ENCODE results near the gene CCSER1.
"Not testable (repeated sequence)": the region's sequence is repeated elsewhere in the genome, so short reads cannot be mapped to it uniquely, and the experiment has no call there.

The CCSER1 gene

DNA sequence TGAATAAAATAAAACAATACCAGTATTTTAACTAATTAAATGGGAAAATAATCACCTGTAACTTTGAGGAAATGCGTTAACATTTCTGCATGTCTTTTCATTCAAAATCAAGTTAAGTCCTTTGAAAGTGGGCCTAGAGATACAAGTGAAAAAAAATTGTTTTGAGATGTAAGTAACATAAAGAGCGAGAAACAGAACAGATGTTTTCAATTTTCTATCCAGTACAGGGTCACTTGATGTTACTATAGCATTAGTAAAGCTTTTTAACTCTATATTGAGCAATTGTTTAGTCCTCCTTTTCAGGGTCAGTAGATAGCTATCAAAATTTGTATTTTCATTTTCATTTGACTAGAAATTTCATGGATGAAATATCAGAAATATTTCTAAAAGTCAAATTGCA, 761.4 kb downstream of the CCSER1 start:
- H3K4me1 ChIP-seq (ENCODE audit: control insufficient read depth, insufficient read depth, low read length, poor library complexity, severe bottlenecking), result no peaks in the 10 kb centered on the region
- H3K27ac ChIP-seq (ENCODE audit: insufficient read depth, low read length, poor library complexity, severe bottlenecking), result no peak overlapping the region
- no peak for DNase-seq
- H3K9me3 ChIP-seq (ENCODE audit: control insufficient read depth, low read length), result no peaks in the 10 kb centered on the region
- no peaks in the 10 kb centered on the region for H3K27me3 ChIP-seq (replicated peaks; ENCODE audit: control insufficient read depth, insufficient read depth, low read length, poor library complexity, severe bottlenecking)
- no peak overlapping the region for H3K4me3 ChIP-seq (ENCODE audit: insufficient read depth, low read depth, low read length, poor library complexity, severe bottlenecking)
- no peaks in the 10 kb centered on the region for H3K36me3 ChIP-seq (ENCODE audit: control insufficient read depth, insufficient read depth, low read length)

GRCh38 chr4:90889171-90889570, 762.0 kb downstream of the CCSER1 start:
- DNase-seq, result no peak

GRCh38 chr4:90903413-90903812, 776.2 kb downstream of the CCSER1 start:
- not testable (repeated sequence) for H3K9me3 ChIP-seq (ENCODE audit: control insufficient read depth, low read length); H3K36me3 ChIP-seq (ENCODE audit: control insufficient read depth, insufficient read depth, low read length); H3K27ac ChIP-seq (ENCODE audit: insufficient read depth, low read length, poor library complexity, severe bottlenecking); H3K27me3 ChIP-seq (replicated peaks; ENCODE audit: control insufficient read depth, insufficient read depth, low read length, poor library complexity, severe bottlenecking); DNase-seq; H3K4me1 ChIP-seq (ENCODE audit: control insufficient read depth, insufficient read depth, low read length, poor library complexity, severe bottlenecking); H3K4me3 ChIP-seq (ENCODE audit: insufficient read depth, low read depth, low read length, poor library complexity, severe bottlenecking)

More at GRCh38 chr4:90889171-90889570, 762.0 kb downstream of the CCSER1 start:
- no peak overlapping the region for H3K27ac ChIP-seq (ENCODE audit: insufficient read depth, low read length, poor library complexity, severe bottlenecking)
- no peaks in the 10 kb centered on the region for H3K4me1 ChIP-seq (ENCODE audit: control insufficient read depth, insufficient read depth, low read length, poor library complexity, severe bottlenecking)
- no peaks in the 10 kb centered on the region for H3K27me3 ChIP-seq (replicated peaks; ENCODE audit: control insufficient read depth, insufficient read depth, low read length, poor library complexity, severe bottlenecking)
- H3K4me3 ChIP-seq (ENCODE audit: insufficient read depth, low read depth, low read length, poor library complexity, severe bottlenecking), result no peak overlapping the region
- H3K9me3 ChIP-seq (ENCODE audit: control insufficient read depth, low read length), result no peaks in the 10 kb centered on the region
- H3K36me3 ChIP-seq (ENCODE audit: control insufficient read depth, insufficient read depth, low read length), result no peaks in the 10 kb centered on the region

GRCh38 chr4:90904021-90904420, 776.8 kb downstream of the CCSER1 start:
- DNase-seq, result no peak
- H3K27me3 ChIP-seq (replicated peaks; ENCODE audit: control insufficient read depth, insufficient read depth, low read length, poor library complexity, severe bottlenecking), result no peaks in the 10 kb centered on the region

GRCh38 chr4:90906239-90906638, 779.0 kb downstream of the CCSER1 start:
- no peaks in the 10 kb centered on the region for H3K9me3 ChIP-seq (ENCODE audit: control insufficient read depth, low read length)
- no peaks in the 10 kb centered on the region for H3K27me3 ChIP-seq (replicated peaks; ENCODE audit: control insufficient read depth, insufficient read depth, low read length, poor library complexity, severe bottlenecking)
- H3K4me1 ChIP-seq (ENCODE audit: control insufficient read depth, insufficient read depth, low read length, poor library complexity, severe bottlenecking), result no peaks in the 10 kb centered on the region
- H3K4me3 ChIP-seq (ENCODE audit: insufficient read depth, low read depth, low read length, poor library complexity, severe bottlenecking), result no peak overlapping the region
- no peaks in the 10 kb centered on the region for H3K36me3 ChIP-seq (ENCODE audit: control insufficient read depth, insufficient read depth, low read length)
- no peak overlapping the region for H3K27ac ChIP-seq (ENCODE audit: insufficient read depth, low read length, poor library complexity, severe bottlenecking)
- no peak for DNase-seq

More at GRCh38 chr4:90904021-90904420, 776.8 kb downstream of the CCSER1 start:
- no peaks in the 10 kb centered on the region for H3K4me1 ChIP-seq (ENCODE audit: control insufficient read depth, insufficient read depth, low read length, poor library complexity, severe bottlenecking)
- H3K36me3 ChIP-seq (ENCODE audit: control insufficient read depth, insufficient read depth, low read length), result no peaks in the 10 kb centered on the region
- no peak overlapping the region for H3K4me3 ChIP-seq (ENCODE audit: insufficient read depth, low read depth, low read length, poor library complexity, severe bottlenecking)
- H3K9me3 ChIP-seq (ENCODE audit: control insufficient read depth, low read length), result no peaks in the 10 kb centered on the region
- no peak overlapping the region for H3K27ac ChIP-seq (ENCODE audit: insufficient read depth, low read length, poor library complexity, severe bottlenecking)

- H3K4me1 ChIP-seq (ENCODE audit: control insufficient read depth, insufficient read depth, low read length, poor library complexity, severe bottlenecking); H3K9me3 ChIP-seq (ENCODE audit: control insufficient read depth, low read length); H3K27me3 ChIP-seq (replicated peaks; ENCODE audit: control insufficient read depth, insufficient read depth, low read length, poor library complexity, severe bottlenecking); H3K27ac ChIP-seq (ENCODE audit: insufficient read depth, low read length, poor library complexity, severe bottlenecking); DNase-seq; H3K36me3 ChIP-seq (ENCODE audit: control insufficient read depth, insufficient read depth, low read length); H3K4me3 ChIP-seq (ENCODE audit: insufficient read depth, low read depth, low read length, poor library complexity, severe bottlenecking): not testable (repeated sequence)
Measured at GRCh38 chr4:90911724-90912434, 784.7 kb downstream of the CCSER1 start.

DNA sequence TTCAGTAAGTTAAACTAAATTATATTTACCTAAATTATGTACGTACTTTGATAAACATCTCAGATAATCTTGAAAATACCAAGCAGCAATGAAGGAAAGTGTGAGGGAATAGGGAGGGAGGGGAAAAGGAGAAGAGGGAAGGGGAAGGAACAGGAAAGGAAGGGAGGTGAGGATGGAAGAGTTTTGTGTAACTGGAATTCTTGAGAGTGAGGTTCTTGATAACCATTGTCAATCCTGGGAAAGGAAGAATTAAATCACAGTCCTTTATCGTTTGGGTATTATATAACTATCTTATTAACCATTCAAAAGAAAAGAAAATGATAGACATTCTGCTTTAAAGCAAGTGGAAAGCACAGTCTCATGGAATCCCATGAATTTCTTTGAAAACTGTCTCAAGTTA, 795.0 kb downstream of the CCSER1 start:
- no peaks in the 10 kb centered on the region for H3K4me1 ChIP-seq (ENCODE audit: control insufficient read depth, insufficient read depth, low read length, poor library complexity, severe bottlenecking)
- no peak overlapping the region for H3K27ac ChIP-seq (ENCODE audit: insufficient read depth, low read length, poor library complexity, severe bottlenecking)
- H3K9me3 ChIP-seq (ENCODE audit: control insufficient read depth, low read length), result no peaks in the 10 kb centered on the region
- H3K36me3 ChIP-seq (ENCODE audit: control insufficient read depth, insufficient read depth, low read length), result no peaks in the 10 kb centered on the region
- no peaks in the 10 kb centered on the region for H3K27me3 ChIP-seq (replicated peaks; ENCODE audit: control insufficient read depth, insufficient read depth, low read length, poor library complexity, severe bottlenecking)
- no peak overlapping the region for H3K4me3 ChIP-seq (ENCODE audit: insufficient read depth, low read depth, low read length, poor library complexity, severe bottlenecking)
- no peak for DNase-seq

DNA sequence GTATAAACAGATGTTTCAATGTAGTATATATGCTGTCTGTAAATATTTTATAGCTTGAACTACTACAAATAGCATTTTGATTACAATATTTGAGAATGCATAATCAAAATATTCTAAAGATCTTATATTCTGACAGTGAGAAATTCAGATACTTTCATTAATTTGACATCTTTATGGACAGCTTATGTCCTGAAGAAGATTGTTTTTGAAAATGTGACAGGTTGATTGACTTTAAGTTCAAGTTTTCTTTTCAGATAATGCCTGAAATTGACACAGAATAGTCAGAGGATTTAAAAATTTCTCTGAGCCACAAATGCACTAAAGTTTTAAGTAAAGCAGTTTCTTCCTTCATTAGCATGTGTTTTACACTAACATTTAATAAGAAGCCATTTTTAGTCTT, 799.8 kb downstream of the CCSER1 start:
- no peaks in the 10 kb centered on the region for H3K4me1 ChIP-seq (ENCODE audit: control insufficient read depth, insufficient read depth, low read length, poor library complexity, severe bottlenecking)
- no peak overlapping the region for H3K27ac ChIP-seq (ENCODE audit: insufficient read depth, low read length, poor library complexity, severe bottlenecking)
- H3K36me3 ChIP-seq (ENCODE audit: control insufficient read depth, insufficient read depth, low read length), result no peaks in the 10 kb centered on the region
- H3K27me3 ChIP-seq (replicated peaks; ENCODE audit: control insufficient read depth, insufficient read depth, low read length, poor library complexity, severe bottlenecking), result no peaks in the 10 kb centered on the region
- H3K4me3 ChIP-seq (ENCODE audit: insufficient read depth, low read depth, low read length, poor library complexity, severe bottlenecking), result no peak overlapping the region
- no peaks in the 10 kb centered on the region for H3K9me3 ChIP-seq (ENCODE audit: control insufficient read depth, low read length)
- DNase-seq, result no peak

DNA sequence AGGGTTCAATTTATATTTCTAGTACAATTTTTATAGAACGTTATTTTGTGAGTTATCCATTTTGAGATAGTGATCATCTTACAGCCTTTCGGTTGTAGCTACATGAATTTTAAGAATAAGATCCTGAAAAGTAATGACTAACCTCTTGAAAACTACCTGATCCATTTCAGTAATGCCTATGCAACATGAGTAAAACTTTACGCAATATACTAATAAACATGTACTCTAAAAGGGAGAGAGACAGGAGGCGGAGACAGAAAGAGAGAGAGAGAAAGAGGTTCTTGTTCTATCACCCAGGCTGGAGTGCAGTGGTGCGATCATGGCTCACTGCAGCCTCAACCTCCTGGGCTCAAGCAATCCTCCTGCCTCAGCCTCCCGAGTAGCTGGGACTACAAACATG, 816.1 kb downstream of the CCSER1 start:
- no peak overlapping the region for H3K27ac ChIP-seq (ENCODE audit: insufficient read depth, low read length, poor library complexity, severe bottlenecking)
- H3K36me3 ChIP-seq (ENCODE audit: control insufficient read depth, insufficient read depth, low read length), result no peaks in the 10 kb centered on the region
- H3K27me3 ChIP-seq (replicated peaks; ENCODE audit: control insufficient read depth, insufficient read depth, low read length, poor library complexity, severe bottlenecking), result no peaks in the 10 kb centered on the region
- no peaks in the 10 kb centered on the region for H3K9me3 ChIP-seq (ENCODE audit: control insufficient read depth, low read length)
- H3K4me1 ChIP-seq (ENCODE audit: control insufficient read depth, insufficient read depth, low read length, poor library complexity, severe bottlenecking), result no peaks in the 10 kb centered on the region
- no peak overlapping the region for H3K4me3 ChIP-seq (ENCODE audit: insufficient read depth, low read depth, low read length, poor library complexity, severe bottlenecking)
- DNase-seq, result no peak

GRCh38 chr4:90946945-90947344, 819.8 kb downstream of the CCSER1 start:
- H3K4me1 ChIP-seq (ENCODE audit: control insufficient read depth, insufficient read depth, low read length, poor library complexity, severe bottlenecking), result no peaks in the 10 kb centered on the region
- no peaks in the 10 kb centered on the region for H3K36me3 ChIP-seq (ENCODE audit: control insufficient read depth, insufficient read depth, low read length)
- H3K27ac ChIP-seq (ENCODE audit: insufficient read depth, low read length, poor library complexity, severe bottlenecking), result no peak overlapping the region
- H3K9me3 ChIP-seq (ENCODE audit: control insufficient read depth, low read length), result no peaks in the 10 kb centered on the region
- no peaks in the 10 kb centered on the region for H3K27me3 ChIP-seq (replicated peaks; ENCODE audit: control insufficient read depth, insufficient read depth, low read length, poor library complexity, severe bottlenecking)
- DNase-seq, result no peak
- no peak overlapping the region for H3K4me3 ChIP-seq (ENCODE audit: insufficient read depth, low read depth, low read length, poor library complexity, severe bottlenecking)

Measured in effector memory CD4-positive, alpha-beta T cell (primary cell).